Tibial nerve (tissue), 4 donors: ENCODE measurements around the gene CENPF.
"Not testable (repeated sequence)": the region's sequence is repeated elsewhere in the genome, so short reads cannot be mapped to it uniquely, and the experiment has no call there.

Experiments used
- CTCF ChIP-seq, 5 experiments: fragments of 200-600 bp in 3 of 5; fragments of 450-650 bp in 2 of 5; sonication (generic) in 3 of 5; IDR thresholded peaks; one replicate each; pipeline ENCODE4 v1.5.1; 2016 to 2019; ENCODE audit warnings: antibody characterized with exemption in 5 of 5, mild to moderate bottlenecking in 3 of 5, moderate library complexity in 2 of 5
- EP300 ChIP-seq, 2 donors: sonication (generic); formaldehyde crosslinking; IDR thresholded peaks; one replicate each; pipeline ENCODE4 v1.6.1; 2017; ENCODE audit warnings: antibody characterized with exemption in 2 of 2, mild to moderate bottlenecking in 1 of 2
- POLR2A ChIP-seq, 2 donors: fragments of 450-650 bp; IDR thresholded peaks; one replicate each; pipeline ENCODE4 v1.6.1; 2017; ENCODE audit warnings: antibody characterized with exemption in 2 of 2, mild to moderate bottlenecking in 2 of 2, moderate library complexity in 2 of 2

GRCh38 chr1:214673029-214673428, 70.0 kb downstream of the CENPF start:
- not testable (repeated sequence) for TF ChIP-seq POLR2A, CTCF, EP300 (IDR thresholded peaks at IDR 0.05)
